ENCODE results near the gene SHMT2.
"Not testable (repeated sequence)": the region's sequence is repeated elsewhere in the genome, so short reads cannot be mapped to it uniquely, and the experiment has no call there.

The SHMT2 gene

DNA sequence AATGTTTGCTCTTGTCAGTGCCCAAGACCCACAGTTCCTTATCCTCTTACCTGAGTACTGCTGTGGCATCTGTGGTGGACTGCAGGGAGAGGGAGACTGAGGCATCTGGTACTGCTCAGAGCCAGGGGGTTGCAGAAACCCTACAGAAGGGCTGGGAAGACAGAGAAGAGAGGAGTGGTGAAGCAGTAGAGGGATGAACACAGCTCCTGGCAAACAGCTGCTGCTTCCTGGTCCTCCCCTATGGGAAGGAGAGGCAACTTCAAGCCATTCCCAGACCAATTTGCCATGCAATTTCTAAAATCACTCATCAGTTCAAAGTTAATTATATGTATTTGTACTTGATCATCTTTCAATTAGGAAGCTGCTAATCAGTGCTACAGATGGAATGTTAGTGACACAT lies 37.2 kb downstream of the SHMT2 start:
- DNase-seq (ENCODE audit: low spot score) = no peak

GRCh38 chr12:57268264-57268663 lies 38.8 kb downstream of the SHMT2 start:
- DNase-seq (ENCODE audit: low spot score) = no peak

- DNase-seq (ENCODE audit: low spot score) = no peak
Measured at GRCh38 chr12:57270966-57271470, 41.5 kb downstream of the SHMT2 start.

GRCh38 chr12:57272337-57273151 lies 43.0 kb downstream of the SHMT2 start:
- no peak for DNase-seq (ENCODE audit: low spot score)

DNA sequence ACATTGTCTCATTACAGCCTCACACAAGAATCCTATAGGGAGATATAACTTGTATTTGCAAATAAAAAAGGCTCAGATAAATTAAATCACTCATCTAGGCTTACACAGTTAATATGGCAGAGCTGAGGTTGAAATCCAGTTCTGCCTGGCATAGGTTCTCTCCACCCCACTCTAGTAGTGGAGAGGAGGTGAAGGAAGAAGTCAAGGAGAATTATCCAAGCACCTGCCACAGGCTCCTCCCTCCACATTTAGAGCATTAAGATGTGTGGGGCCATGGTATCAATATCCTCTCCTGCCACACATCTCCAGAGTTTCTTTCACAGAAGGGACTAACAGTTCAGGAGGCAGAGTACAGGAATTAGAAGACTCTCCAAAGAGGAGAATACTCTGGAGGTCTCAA lies 44.0 kb downstream of the SHMT2 start:
- no peak for DNase-seq (ENCODE audit: low spot score)

GRCh38 chr12:57276233-57276632 lies 46.7 kb downstream of the SHMT2 start:
- DNase-seq (ENCODE audit: low spot score) = not testable (repeated sequence)

- DNase-seq (ENCODE audit: low spot score) = no peak
Measured at GRCh38 chr12:57276935-57277563, 47.5 kb downstream of the SHMT2 start.

DNA sequence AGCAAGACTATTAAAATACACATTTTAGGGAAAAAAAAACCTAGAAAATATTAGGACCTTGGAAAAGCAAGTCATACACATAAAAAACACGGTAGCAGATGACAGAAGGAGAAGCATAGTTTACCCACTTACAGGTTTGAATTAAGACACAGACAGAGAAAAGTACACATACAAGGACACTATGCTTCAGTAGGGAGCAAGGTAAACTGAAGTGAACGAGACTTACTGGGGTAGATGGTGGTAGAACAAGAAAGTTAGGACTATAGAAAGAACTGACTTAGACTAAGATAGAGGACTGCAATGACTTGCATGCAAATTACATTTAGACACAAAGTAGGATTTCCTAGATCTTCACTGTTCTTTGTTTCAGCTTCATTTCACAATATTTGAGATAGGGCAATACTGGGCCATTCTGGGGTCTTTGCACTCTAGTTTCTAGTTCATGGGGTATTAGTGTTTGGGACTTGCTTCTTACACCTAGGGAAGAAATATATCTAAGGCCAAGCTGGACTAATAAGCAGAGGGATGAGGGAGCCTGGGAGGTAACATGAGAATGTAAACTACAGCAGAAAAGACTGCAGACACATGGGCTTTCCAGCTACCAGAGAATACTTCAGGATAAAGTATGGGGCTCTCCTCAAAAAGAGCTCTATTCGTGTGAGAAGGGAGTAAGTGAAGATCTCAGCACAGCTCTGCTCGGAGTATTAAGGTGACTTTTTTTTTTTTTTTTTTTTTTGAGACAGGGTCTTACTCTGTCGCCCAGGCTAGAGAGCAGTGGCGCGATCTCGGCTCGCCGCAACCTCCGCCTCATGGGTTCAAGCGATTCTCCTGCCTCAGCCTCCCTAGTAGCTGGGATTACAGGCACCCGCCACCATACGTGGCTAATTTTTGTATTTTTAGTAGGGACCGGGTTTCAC lies 49.2 kb downstream of the SHMT2 start:
- DNase-seq (ENCODE audit: low spot score) = no peak

- DNase-seq (ENCODE audit: low spot score) = no peak
Measured at GRCh38 chr12:57280211-57281062, 50.9 kb downstream of the SHMT2 start.

GRCh38 chr12:57282073-57282472 lies 52.6 kb downstream of the SHMT2 start:
- DNase-seq (ENCODE audit: low spot score) = not testable (repeated sequence)

All from hematopoietic multipotent progenitor cell treated with erythropoietin and hydrocortisone succinate and interleukin-3 and kit ligand, for 15 days (in vitro differentiated cells).